Neural progenitor cell (in vitro differentiated cells): ENCODE measurements around the gene ITGA3. TPM values are rescaled to one million over a fixed set of nuclear protein-coding genes. Genes with fewer than 3 reads are reported as not detected.

ENCODE experiments used
- DNase-seq: peaks from one replicate; pipeline ENCODE4 v3.0.0-alpha.2; 2016; ENCODE audit warnings: low spot score
- H2AFZ ChIP-seq: fragments of 200-600 bp; sonication (generic); replicated peaks from 2 replicates; pipeline ENCODE4 v1.6.1; 2016; ENCODE audit warnings: antibody characterized with exemption
- H3F3A ChIP-seq: fragments of 200-600 bp; sonication (generic); 2 replicates; pipeline ENCODE4 v1.6.1; 2016; ENCODE audit warnings: antibody characterized with exemption, low read depth
- H3K27ac ChIP-seq: fragments of 200-600 bp; sonication (generic); 2 replicates; pipeline ENCODE4 v1.5.1; 2016; ENCODE audit warnings: mild to moderate bottlenecking
- H3K27me3 ChIP-seq: fragments of 200-600 bp; sonication (generic); 2 replicates; pipeline ENCODE4 v1.6.1; 2016; ENCODE audit warnings: mild to moderate bottlenecking, moderate library complexity
- H3K36me3 ChIP-seq: fragments of 200-600 bp; sonication (generic); 2 replicates; pipeline ENCODE4 v1.5.1; 2016
- H3K4me1 ChIP-seq: fragments of 200-600 bp; sonication (generic); 2 replicates; pipeline ENCODE4 v1.6.1; 2016; ENCODE audit warnings: mixed run types
- H3K4me2 ChIP-seq: fragments of 200-600 bp; sonication (generic); 2 replicates; pipeline ENCODE4 v1.6.1; 2016
- H3K4me3 ChIP-seq: fragments of 200-600 bp; sonication (generic); 2 replicates; pipeline ENCODE4 v1.5.1; 2016
- H3K79me2 ChIP-seq: fragments of 200-600 bp; sonication (generic); 2 replicates; pipeline ENCODE4 v1.6.1; 2016; ENCODE audit warnings: low read depth
- H3K9ac ChIP-seq: fragments of 200-600 bp; sonication (generic); 2 replicates; pipeline ENCODE4 v1.6.1; 2016
- H3K9me3 ChIP-seq: fragments of 200-600 bp; sonication (generic); 2 replicates; pipeline ENCODE4 v1.5.1; 2016; ENCODE audit warnings: low read depth
- H4K20me1 ChIP-seq: fragments of 200-600 bp; sonication (generic); 2 replicates; pipeline ENCODE4 v1.6.1; 2016; ENCODE audit warnings: low read depth
- H3K27ac Mint-ChIP-seq: 3 replicates; pipeline ENCODE4 v1.8.0; 2021; ENCODE audit warnings: mixed read lengths
- H3K27me3 Mint-ChIP-seq: 2 replicates; pipeline ENCODE4 v1.8.0; 2022; ENCODE audit warnings: low read depth, mild to moderate bottlenecking, inconsistent platforms, moderate library complexity, mixed read lengths; ENCODE audit not compliant: insufficient read depth
- H3K36me3 Mint-ChIP-seq: 3 replicates; pipeline ENCODE4 v1.8.0; 2021; ENCODE audit warnings: mixed read lengths
- H3K4me1 Mint-ChIP-seq: 3 replicates; pipeline ENCODE4 v1.8.0; 2021; ENCODE audit warnings: mixed read lengths
- H3K4me3 Mint-ChIP-seq: 3 replicates; pipeline ENCODE4 v1.8.0; 2021; ENCODE audit warnings: mild to moderate bottlenecking, moderate library complexity, mixed read lengths
- H3K9me3 Mint-ChIP-seq: 3 replicates; pipeline ENCODE4 v1.8.0; 2020; ENCODE audit warnings: mixed read lengths
- EZH2 ChIP-seq: fragments of 200-600 bp; sonication (generic); IDR thresholded peaks from 2 replicates; pipeline ENCODE4 v1.6.1; 2017; ENCODE audit warnings: antibody characterized with exemption, mild to moderate bottlenecking, moderate library complexity
- EZH2phosphoT487 ChIP-seq: fragments of 200-600 bp; sonication (generic); IDR thresholded peaks from 2 replicates; pipeline ENCODE4 v1.6.1; 2017; ENCODE audit warnings: antibody characterized with exemption
- total RNA-seq: library from RNA; depleted of rRNA; stranded (reverse); fragments of >200 nt; gene quantifications from 2 replicates; pipeline ENCODE4 v1.2.3, GENCODE V29; 2015; ENCODE audit warnings: low replicate concordance
- TF ChIP-seq, protein P1 (sequence below): fragments of 200-600 bp; sonication (generic); IDR thresholded peaks from 2 replicates; pipeline ENCODE4 v1.5.1; 2017; ENCODE audit warnings: antibody characterized with exemption, mild to moderate bottlenecking

The ITGA3 gene
- total RNA-seq, 1 donor from 2014 or later, result 7.7 TPM

DNA sequence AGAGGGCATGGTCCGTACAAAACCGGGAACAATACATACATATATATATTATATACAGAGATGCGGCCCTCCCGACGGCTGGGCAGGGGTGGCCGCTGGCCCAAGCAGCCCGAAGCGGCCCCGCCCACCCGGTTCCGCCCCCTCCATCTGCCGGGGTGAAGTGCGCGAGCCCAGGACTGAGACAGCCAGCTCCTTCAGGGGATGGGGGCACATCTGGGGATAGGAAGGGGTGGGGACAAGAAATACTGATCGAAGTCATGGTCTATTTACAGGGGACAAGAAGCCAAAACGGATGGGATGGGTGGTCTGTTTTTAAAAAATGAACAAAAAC is 77.8 kb downstream of the ITGA3 start:
- Mint-ChIP-seq H3K4me3 (peak overlapping the region; percentile 42), H3K9me3 (no peaks in the 10 kb centered on the region), H3K27ac (peak overlapping the region; percentile 37), H3K4me1 (peaks cover 20% of the 10 kb centered on the region), H3K36me3 (peaks cover 20% of the 10 kb centered on the region), H3K27me3 (peaks cover 10% of the 10 kb centered on the region)
- no peak for TF ChIP-seq EZH2phosphoT487
- TF ChIP-seq, protein P1, sequence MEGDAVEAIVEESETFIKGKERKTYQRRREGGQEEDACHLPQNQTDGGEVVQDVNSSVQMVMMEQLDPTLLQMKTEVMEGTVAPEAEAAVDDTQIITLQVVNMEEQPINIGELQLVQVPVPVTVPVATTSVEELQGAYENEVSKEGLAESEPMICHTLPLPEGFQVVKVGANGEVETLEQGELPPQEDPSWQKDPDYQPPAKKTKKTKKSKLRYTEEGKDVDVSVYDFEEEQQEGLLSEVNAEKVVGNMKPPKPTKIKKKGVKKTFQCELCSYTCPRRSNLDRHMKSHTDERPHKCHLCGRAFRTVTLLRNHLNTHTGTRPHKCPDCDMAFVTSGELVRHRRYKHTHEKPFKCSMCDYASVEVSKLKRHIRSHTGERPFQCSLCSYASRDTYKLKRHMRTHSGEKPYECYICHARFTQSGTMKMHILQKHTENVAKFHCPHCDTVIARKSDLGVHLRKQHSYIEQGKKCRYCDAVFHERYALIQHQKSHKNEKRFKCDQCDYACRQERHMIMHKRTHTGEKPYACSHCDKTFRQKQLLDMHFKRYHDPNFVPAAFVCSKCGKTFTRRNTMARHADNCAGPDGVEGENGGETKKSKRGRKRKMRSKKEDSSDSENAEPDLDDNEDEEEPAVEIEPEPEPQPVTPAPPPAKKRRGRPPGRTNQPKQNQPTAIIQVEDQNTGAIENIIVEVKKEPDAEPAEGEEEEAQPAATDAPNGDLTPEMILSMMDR, result no peak
- TF ChIP-seq EZH2, result no peak
- no peak overlapping the region for H3K4me3 ChIP-seq
- no peak for DNase-seq
- H4K20me1 ChIP-seq, result peaks cover 3% of the 10 kb centered on the region
- peaks cover 15% of the 10 kb centered on the region for H3F3A ChIP-seq
- no peaks in the 10 kb centered on the region for H3K27me3 ChIP-seq
- no peaks in the 10 kb centered on the region for H3K9me3 ChIP-seq
- H3K4me1 ChIP-seq, result peaks cover 7% of the 10 kb centered on the region
- H3K27ac ChIP-seq, result no peak overlapping the region
- H3K79me2 ChIP-seq, result no peaks in the 10 kb centered on the region
- H3K4me2 ChIP-seq, result no peak overlapping the region
- no peak overlapping the region for H3K9ac ChIP-seq
- H3K36me3 ChIP-seq, result no peaks in the 10 kb centered on the region
- no peak overlapping the region for H2AFZ ChIP-seq

DNA sequence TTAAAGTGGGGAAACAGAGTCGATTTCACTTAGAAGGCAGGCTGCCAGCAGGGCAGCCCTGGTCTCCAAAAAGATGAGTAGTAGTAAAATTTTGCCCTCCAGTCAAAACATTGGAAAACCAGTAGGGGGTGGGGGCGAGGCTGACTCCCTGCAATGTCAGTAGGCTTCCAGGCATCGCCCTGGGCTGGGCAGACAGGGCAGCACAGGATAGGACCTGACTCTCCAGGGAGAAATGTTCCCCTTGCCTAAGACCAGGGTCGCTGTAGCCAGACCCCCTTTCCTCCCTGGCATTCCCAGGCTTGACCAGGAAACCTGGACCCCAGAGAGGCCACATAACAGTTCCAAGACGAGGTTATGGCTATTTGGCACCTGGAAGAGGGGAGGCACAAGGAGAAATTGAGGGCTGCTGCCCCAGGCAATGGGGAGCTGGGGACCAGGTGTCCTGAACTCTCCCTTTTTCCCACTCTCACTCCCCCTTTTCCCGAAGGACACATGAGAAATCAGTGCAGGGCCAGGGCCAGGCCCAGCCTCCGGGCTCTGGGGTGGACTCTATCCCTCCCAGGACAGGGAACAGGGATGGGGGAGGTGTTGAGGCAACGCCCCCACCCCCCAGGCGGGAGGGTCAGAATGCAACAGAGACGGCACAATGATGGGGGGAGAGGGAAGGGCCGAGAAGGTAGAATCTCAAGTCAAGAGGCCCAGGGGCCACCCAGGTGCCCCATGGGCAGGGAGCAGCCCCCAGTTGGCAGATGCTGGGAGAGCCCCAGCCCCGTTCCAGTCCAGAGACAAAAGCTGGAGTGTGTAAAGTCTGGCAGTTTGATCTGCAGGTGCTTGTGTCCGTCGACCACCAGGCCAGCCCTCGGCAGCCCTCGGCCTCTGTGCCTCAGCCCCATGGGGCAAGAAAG is 78.5 kb downstream of the ITGA3 start:
- H4K20me1 ChIP-seq, result peaks cover 6% of the 10 kb centered on the region
- H3K36me3 ChIP-seq, result no peaks in the 10 kb centered on the region
- H3K4me2 ChIP-seq, result no peak overlapping the region

DNA sequence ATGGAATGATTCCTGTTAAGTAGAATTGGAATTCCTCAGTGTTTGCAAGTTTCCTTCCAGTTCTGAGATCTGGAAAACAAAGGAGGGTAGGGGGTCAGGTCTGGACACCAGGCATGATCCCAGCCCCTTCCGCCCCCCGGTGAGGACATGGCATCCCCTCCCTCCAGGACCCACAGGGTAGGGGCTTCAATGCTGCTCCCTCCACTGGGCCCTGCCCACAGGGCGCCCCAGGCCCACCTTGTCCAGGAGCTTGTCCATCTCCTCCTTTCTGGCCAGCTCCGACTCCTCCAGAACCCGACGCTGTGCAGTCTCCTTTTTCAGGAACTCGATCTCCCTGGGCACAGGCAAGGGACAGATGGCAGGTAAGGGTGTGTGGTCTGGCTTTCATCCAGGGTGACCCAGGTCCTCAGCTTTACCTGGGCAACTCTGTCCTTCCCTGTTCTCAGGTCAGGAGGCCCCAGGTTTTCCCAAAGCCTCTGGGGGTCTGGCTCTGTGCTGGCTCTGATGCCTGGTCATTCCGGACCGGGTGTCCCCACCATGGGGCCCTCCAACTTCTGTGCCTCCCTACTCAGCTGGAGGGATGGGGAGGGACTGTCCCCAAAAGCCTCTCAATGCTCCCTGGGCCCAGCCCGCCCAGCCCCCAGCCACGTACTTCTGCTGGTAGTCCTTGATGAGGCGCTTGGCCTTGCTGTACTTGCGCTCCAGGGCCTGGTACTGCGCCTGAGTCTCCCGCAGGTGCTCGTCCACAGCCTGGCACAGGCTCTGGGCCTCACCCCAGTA is 79.6 kb downstream of the ITGA3 start:
- Histone ChIP-seq H3K4me3 (no peak overlapping the region), H3K4me2 (no peak overlapping the region), H3K4me1 (peaks cover 7% of the 10 kb centered on the region), H3K27ac (no peak overlapping the region), H3K79me2 (no peaks in the 10 kb centered on the region), H3K9me3 (no peaks in the 10 kb centered on the region), H3F3A (peaks cover 13% of the 10 kb centered on the region), H4K20me1 (peaks cover 14% of the 10 kb centered on the region), H3K27me3 (no peaks in the 10 kb centered on the region), H2AFZ (no peak overlapping the region), H3K9ac (no peak overlapping the region), H3K36me3 (no peaks in the 10 kb centered on the region)
- no peaks in the 10 kb centered on the region for H3K9me3 Mint-ChIP-seq
- no peak overlapping the region for H3K27ac Mint-ChIP-seq
- TF ChIP-seq EZH2, result no peak
- TF ChIP-seq, protein P1, result no peak
- TF ChIP-seq EZH2phosphoT487, result no peak
- peaks cover 26% of the 10 kb centered on the region for H3K36me3 Mint-ChIP-seq
- H3K4me3 Mint-ChIP-seq, result no peak overlapping the region
- peaks cover 10% of the 10 kb centered on the region for H3K27me3 Mint-ChIP-seq
- DNase-seq, result no peak
- peaks cover 23% of the 10 kb centered on the region for H3K4me1 Mint-ChIP-seq

More for the DNA sequence above, 78.5 kb downstream of the ITGA3 start:
- H3K36me3 Mint-ChIP-seq, result peaks cover 20% of the 10 kb centered on the region
- TF ChIP-seq, protein P1, result no peak
- TF ChIP-seq EZH2phosphoT487 (no peak), EZH2 (no peak)
- Histone ChIP-seq H3K9me3 (no peaks in the 10 kb centered on the region), H3K9ac (no peak overlapping the region), H3K27me3 (no peaks in the 10 kb centered on the region), H3F3A (peaks cover 12% of the 10 kb centered on the region), H3K4me3 (no peak overlapping the region), H3K79me2 (no peaks in the 10 kb centered on the region), H2AFZ (no peak overlapping the region), H3K27ac (no peak overlapping the region), H3K4me1 (peaks cover 7% of the 10 kb centered on the region)
- no peak for DNase-seq
- peak overlapping the region; percentile 42 for H3K4me3 Mint-ChIP-seq
- no peak overlapping the region for H3K27ac Mint-ChIP-seq
- no peaks in the 10 kb centered on the region for H3K9me3 Mint-ChIP-seq
- peaks cover 10% of the 10 kb centered on the region for H3K27me3 Mint-ChIP-seq
- H3K4me1 Mint-ChIP-seq, result peaks cover 19% of the 10 kb centered on the region
